ENCODE results near the gene ATP5F1B. TPM values are rescaled to one million over a fixed set of nuclear protein-coding genes. Genes with fewer than 3 reads are reported as not detected.
A peak's percentile ranks its signal among the peaks of the same experiment; 100 is the strongest.

The ATP5F1B gene
- total RNA-seq, 1 experiment from 2014 or later = 1,064 TPM

- TF ChIP-seq STAT6 (CRISPR knock-in tag; conservative IDR thresholded peaks at IDR 0.05; ENCODE audit: low read depth) (no peak), RELA (CRISPR knock-in tag; IDR thresholded peaks at IDR 0.05; ENCODE audit: borderline replicate concordance) (no peak), RORB (CRISPR knock-in tag; IDR thresholded peaks at IDR 0.05) (no peak), CDX4 (CRISPR knock-in tag; IDR thresholded peaks at IDR 0.05; ENCODE audit: borderline replicate concordance) (no peak), ESRRA (CRISPR knock-in tag; IDR thresholded peaks at IDR 0.05; ENCODE audit: borderline replicate concordance) (no peak), ZNF232 (CRISPR knock-in tag; IDR thresholded peaks at IDR 0.05) (no peak), NR2C2 (CRISPR knock-in tag; IDR thresholded peaks at IDR 0.05) (no peak), ZNF219 (CRISPR knock-in tag; IDR thresholded peaks at IDR 0.05; ENCODE audit: borderline replicate concordance) (no peak), NR3C1 (CRISPR knock-in tag; conservative IDR thresholded peaks at IDR 0.05; ENCODE audit: low read depth) (no peak), ZNF416 (CRISPR knock-in tag; IDR thresholded peaks at IDR 0.05) (peak; percentile 54; the same call in 1 of the 2 replicates), ERG (CRISPR knock-in tag; IDR thresholded peaks at IDR 0.05) (peak; percentile 80), ELF4 (CRISPR knock-in tag; IDR thresholded peaks at IDR 0.05; ENCODE audit: low read depth) (no peak), ZBTB21 (CRISPR knock-in tag; IDR thresholded peaks at IDR 0.05; ENCODE audit: borderline replicate concordance) (no peak), SP1 (CRISPR knock-in tag; conservative IDR thresholded peaks at IDR 0.05) (peak; percentile 76), TP53 (CRISPR knock-in tag; IDR thresholded peaks at IDR 0.05) (no peak), IRF2 (CRISPR knock-in tag; IDR thresholded peaks at IDR 0.05; ENCODE audit: borderline replicate concordance, low read depth) (no peak), TEAD4 (CRISPR knock-in tag; IDR thresholded peaks at IDR 0.05) (no peak), HMGXB4 (CRISPR knock-in tag; IDR thresholded peaks at IDR 0.05) (0 out of 2 replicates have a peak, but pooled peaks have one; percentile 41), PRRX2 (CRISPR knock-in tag; IDR thresholded peaks at IDR 0.05) (peak; percentile 24; the same call in 1 of the 2 replicates), JAZF1 (CRISPR knock-in tag; IDR thresholded peaks at IDR 0.05) (no peak)
- TF ChIP-seq, protein P1, sequence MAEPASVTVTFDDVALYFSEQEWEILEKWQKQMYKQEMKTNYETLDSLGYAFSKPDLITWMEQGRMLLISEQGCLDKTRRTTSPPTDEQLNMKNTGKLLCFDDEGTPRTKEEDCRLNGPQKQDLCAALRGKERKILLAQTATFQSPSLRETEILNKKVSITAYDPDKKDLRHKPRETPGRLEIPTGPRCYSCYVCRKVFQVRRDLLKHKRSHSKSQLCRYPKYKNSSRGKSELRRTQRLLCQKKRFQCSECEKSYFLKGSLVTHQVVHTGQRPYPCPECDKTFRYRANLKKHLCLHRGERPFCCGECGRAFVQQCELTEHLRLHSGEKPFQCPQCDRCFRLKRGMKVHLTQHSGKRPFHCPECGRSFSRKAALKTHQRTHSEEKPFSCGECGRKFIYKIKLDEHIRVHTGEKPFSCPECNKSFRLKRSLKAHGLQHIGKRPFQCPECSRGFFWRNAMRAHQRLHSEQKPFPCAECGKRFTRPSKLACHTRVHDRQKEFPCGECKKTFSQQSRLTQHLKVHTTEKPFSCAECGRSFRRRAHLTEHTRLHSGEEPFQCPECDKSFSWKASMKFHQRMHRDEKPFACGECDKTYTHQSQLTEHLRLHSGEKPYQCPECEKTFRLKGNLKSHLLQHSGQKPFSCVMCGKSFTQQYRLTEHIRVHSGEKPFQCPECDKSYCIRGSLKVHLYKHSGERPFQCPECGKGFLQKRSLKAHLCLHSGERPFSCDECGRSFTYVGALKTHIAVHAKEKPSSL (CRISPR knock-in tag; conservative IDR thresholded peaks at IDR 0.05) = 0 out of 2 replicates have a peak, but pooled peaks have one; percentile 30
- TF ChIP-seq, protein P2, sequence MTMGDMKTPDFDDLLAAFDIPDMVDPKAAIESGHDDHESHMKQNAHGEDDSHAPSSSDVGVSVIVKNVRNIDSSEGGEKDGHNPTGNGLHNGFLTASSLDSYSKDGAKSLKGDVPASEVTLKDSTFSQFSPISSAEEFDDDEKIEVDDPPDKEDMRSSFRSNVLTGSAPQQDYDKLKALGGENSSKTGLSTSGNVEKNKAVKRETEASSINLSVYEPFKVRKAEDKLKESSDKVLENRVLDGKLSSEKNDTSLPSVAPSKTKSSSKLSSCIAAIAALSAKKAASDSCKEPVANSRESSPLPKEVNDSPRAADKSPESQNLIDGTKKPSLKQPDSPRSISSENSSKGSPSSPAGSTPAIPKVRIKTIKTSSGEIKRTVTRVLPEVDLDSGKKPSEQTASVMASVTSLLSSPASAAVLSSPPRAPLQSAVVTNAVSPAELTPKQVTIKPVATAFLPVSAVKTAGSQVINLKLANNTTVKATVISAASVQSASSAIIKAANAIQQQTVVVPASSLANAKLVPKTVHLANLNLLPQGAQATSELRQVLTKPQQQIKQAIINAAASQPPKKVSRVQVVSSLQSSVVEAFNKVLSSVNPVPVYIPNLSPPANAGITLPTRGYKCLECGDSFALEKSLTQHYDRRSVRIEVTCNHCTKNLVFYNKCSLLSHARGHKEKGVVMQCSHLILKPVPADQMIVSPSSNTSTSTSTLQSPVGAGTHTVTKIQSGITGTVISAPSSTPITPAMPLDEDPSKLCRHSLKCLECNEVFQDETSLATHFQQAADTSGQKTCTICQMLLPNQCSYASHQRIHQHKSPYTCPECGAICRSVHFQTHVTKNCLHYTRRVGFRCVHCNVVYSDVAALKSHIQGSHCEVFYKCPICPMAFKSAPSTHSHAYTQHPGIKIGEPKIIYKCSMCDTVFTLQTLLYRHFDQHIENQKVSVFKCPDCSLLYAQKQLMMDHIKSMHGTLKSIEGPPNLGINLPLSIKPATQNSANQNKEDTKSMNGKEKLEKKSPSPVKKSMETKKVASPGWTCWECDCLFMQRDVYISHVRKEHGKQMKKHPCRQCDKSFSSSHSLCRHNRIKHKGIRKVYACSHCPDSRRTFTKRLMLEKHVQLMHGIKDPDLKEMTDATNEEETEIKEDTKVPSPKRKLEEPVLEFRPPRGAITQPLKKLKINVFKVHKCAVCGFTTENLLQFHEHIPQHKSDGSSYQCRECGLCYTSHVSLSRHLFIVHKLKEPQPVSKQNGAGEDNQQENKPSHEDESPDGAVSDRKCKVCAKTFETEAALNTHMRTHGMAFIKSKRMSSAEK (CRISPR knock-in tag; IDR thresholded peaks at IDR 0.05; ENCODE audit: borderline replicate concordance) = no peak
These were observed 8.9 kb downstream of the ATP5F1B start (continued) for GRCh38 chr12:56636675-56637540.
